Endothelial cell of umbilical vein (primary cell): ENCODE results near the gene NQO1. TPM values are rescaled to one million over a fixed set of nuclear protein-coding genes. Genes with fewer than 3 reads are reported as not detected.

Experiments
- BruUV-seq: library from RNA; stranded (reverse); fragments of 400-500 nt; replicated peaks from 2 replicates; lab custom pipeline; 2021; lab: Mats Ljungman, UMichigan
- CTCF ChIA-PET: fragments of 300-600, 350-600 bp; sonication (Branson Sonifier 250); formaldehyde crosslinking; loops from one replicate; lab custom pipeline; 2021; ENCODE audit warnings: antibody characterized with exemption, inconsistent platforms; lab: Charles Lee
- POLR2A ChIA-PET: fragments of 300-600, 350-600 bp; sonication (Branson Sonifier 250); formaldehyde crosslinking; loops from one replicate; lab custom pipeline; 2021; ENCODE audit warnings: antibody characterized with exemption, inconsistent platforms; lab: Charles Lee
- DNase-seq: peaks from one replicate; pipeline ENCODE4 v3.0.0-alpha.2; 2011; ENCODE audit warnings: low read depth, low spot score
- FAIRE-seq: peaks from 2 replicates; lab custom pipeline; 2011; peaks lifted over from hg19 to GRCh38; lab: Jason Lieb, UNC
- H2AFZ ChIP-seq: 2 replicates; pipeline ENCODE4 v1.6.0; 2012; ENCODE audit warnings: low read depth, low read length, control low read depth, inconsistent platforms
- H3K27ac ChIP-seq: 2 replicates; pipeline ENCODE4 v1.5.1; 2011; ENCODE audit warnings: low read depth, mild to moderate bottlenecking, control low read depth, low read length, moderate library complexity; ENCODE audit not compliant: insufficient read depth
- H3K27me3 ChIP-seq, 2 experiments: 2 replicates each; pipeline versions ENCODE4 v1.6.0 to v1.6.1; 2011; ENCODE audit warnings: low read length in 2 of 2, mixed read lengths in 1 of 2; ENCODE audit not compliant: control insufficient read depth in 2 of 2, insufficient read depth in 2 of 2
- H3K36me3 ChIP-seq, 2 experiments: 2 replicates in 1 of 2; 3 replicates in 1 of 2; pipeline ENCODE4 v1.5.1; 2011; ENCODE audit warnings: low read length in 2 of 2, mild to moderate bottlenecking in 1 of 2, moderate library complexity in 1 of 2; ENCODE audit not compliant: control insufficient read depth in 2 of 2, insufficient read depth in 2 of 2; ENCODE audit errors: extremely low read depth in 1 of 2
- H3K4me1 ChIP-seq: 3 replicates; pipeline ENCODE4 v1.5.1; 2011; ENCODE audit warnings: mild to moderate bottlenecking, low read length; ENCODE audit not compliant: control insufficient read depth, insufficient read depth; ENCODE audit errors: extremely low read depth
- H3K4me2 ChIP-seq: 2 replicates; pipeline ENCODE4 v1.6.1; 2011; ENCODE audit warnings: low read length, control low read depth, mixed read lengths; ENCODE audit not compliant: insufficient read depth
- H3K4me3 ChIP-seq, 3 experiments: fragments of 200-600 bp in 1 of 3; sonication (generic), shearing (Covaris generic) in 1 of 3; replicated peaks in 1 of 3; 2 replicates each; pipeline ENCODE4 v1.5.1; 2011 to 2016; ENCODE audit warnings: control low read depth in 3 of 3, low read length in 3 of 3, mild to moderate bottlenecking in 2 of 3, inconsistent platforms in 1 of 3, low read depth in 1 of 3, moderate library complexity in 1 of 3; ENCODE audit not compliant: insufficient read depth in 1 of 3
- H3K79me2 ChIP-seq: 2 replicates; pipeline ENCODE4 v1.6.0; 2012; ENCODE audit warnings: low read length, inconsistent platforms; ENCODE audit not compliant: control insufficient read depth, insufficient read depth
- H3K9ac ChIP-seq: replicated peaks from 2 replicates; pipeline ENCODE3; 2011; ENCODE audit warnings: low read length, control low read depth; ENCODE audit not compliant: insufficient read depth; ENCODE audit errors: extremely low read depth
- H3K9me1 ChIP-seq: replicated peaks from 3 replicates; pipeline ENCODE4 v1.6.0; 2011; ENCODE audit warnings: mild to moderate bottlenecking, low read length; ENCODE audit not compliant: control insufficient read depth, insufficient read depth; ENCODE audit errors: extremely low read depth
- H3K9me3 ChIP-seq: replicated peaks from 2 replicates; pipeline ENCODE4 v1.5.1; 2012; ENCODE audit warnings: low read length, inconsistent platforms; ENCODE audit not compliant: control insufficient read depth, insufficient read depth
- H4K20me1 ChIP-seq: replicated peaks from 2 replicates; pipeline ENCODE3; 2011; ENCODE audit warnings: mild to moderate bottlenecking, low read length; ENCODE audit not compliant: control insufficient read depth, insufficient read depth; ENCODE audit errors: extremely low read depth
- CTCF ChIP-seq, 2 donors: IDR thresholded peaks; 1 replicate in 1 of 2; 2 replicates in 1 of 2; pipeline ENCODE4 v1.5.1; 2011; ENCODE audit warnings: low read length in 2 of 2, mild to moderate bottlenecking in 2 of 2, moderate library complexity in 2 of 2, control low read depth in 1 of 2, inconsistent platforms in 1 of 2, low read depth in 1 of 2; ENCODE audit not compliant: insufficient read depth in 1 of 2; ENCODE audit errors: extremely low read depth in 1 of 2
- FOS ChIP-seq: IDR thresholded peaks from 2 replicates; pipeline ENCODE4 v1.6.1; 2011; ENCODE audit warnings: mild to moderate bottlenecking, low read length, moderate library complexity, borderline replicate concordance; ENCODE audit not compliant: insufficient read depth
- GATA2 ChIP-seq: IDR thresholded peaks from 2 replicates; pipeline ENCODE4 v1.7.0; 2011; ENCODE audit warnings: low read depth, mild to moderate bottlenecking, moderate library complexity, mixed read lengths, low read length; ENCODE audit not compliant: insufficient read length, insufficient read depth
- JUN ChIP-seq: IDR thresholded peaks from 2 replicates; pipeline ENCODE4 v1.6.1; 2011; ENCODE audit warnings: borderline replicate concordance, low read depth; ENCODE audit not compliant: insufficient read length, insufficient read depth
- MAX ChIP-seq: IDR thresholded peaks from 2 replicates; pipeline ENCODE4 v1.6.1; 2011; ENCODE audit not compliant: insufficient read depth, insufficient read length
- MYC ChIP-seq: IDR thresholded peaks from one replicate; pipeline ENCODE4 v1.6.1; 2011; ENCODE audit warnings: mild to moderate bottlenecking, low read depth, low read length
- POLR2AphosphoS5 ChIP-seq: IDR thresholded peaks from 2 replicates; pipeline ENCODE4 v1.6.1; 2012; ENCODE audit warnings: low read depth, mild to moderate bottlenecking, control low read depth, low read length, moderate library complexity; ENCODE audit not compliant: insufficient read depth
- dilution Hi-C: fragments of 300-500 bp; cut with MboI; formaldehyde crosslinking; loops from one replicate; pipeline ENCODE4 v1.15.0; 2019; ENCODE audit warnings: low sequenced_read_pairs; ENCODE audit not compliant: extremely low pct_ligation_motif_present
- intact Hi-C: fragments of 100-400 bp; cut with micrococcal nuclease; formaldehyde crosslinking; loops from one replicate; pipeline ENCODE4 v1.10.0; 2022
- polyA plus RNA-seq, 4 experiments: library from polyadenylated mRNA; depleted of rRNA in 3 of 4; stranded (reverse) in 3 of 4; unstranded in 1 of 4; fragments of >200 nt; gene quantifications; 2 replicates each; pipeline versions ENCODE4 v1.2.1 to v1.2.3, GENCODE V29; 2011 to 2012; ENCODE audit warnings: missing spikeins in 1 of 4
- total RNA-seq: library from RNA; stranded (reverse); gene quantifications from 2 replicates; pipeline ENCODE4 v1.2.3, GENCODE V29; 2021

The NQO1 gene
- total and polyA plus RNA-seq, 2 donors (not counting 3 experiments of a cell fraction or from before 2014, with no cell fraction given), result 257 to 345 TPM

GRCh38 chr16:69693916-69694315 lies 32.4 kb downstream of the NQO1 start:
- no peak for TF ChIP-seq POLR2AphosphoS5
- no peak for TF ChIP-seq MYC
- no peak for TF ChIP-seq FOS
- TF ChIP-seq JUN, result no peak
- TF ChIP-seq CTCF (IDR thresholded peaks at IDR 0.05; ENCODE audit: extremely low read depth in 1 of 2, insufficient read depth in 1 of 2, low read depth in 1 of 2, low read length in 2 of 2), result no peak
- TF ChIP-seq GATA2, result no peak
- TF ChIP-seq MAX, result no peak
- Histone ChIP-seq H2AFZ (no peak overlapping the region), H3K4me2 (no peak overlapping the region), H3K9me1 (no peaks in the 10 kb centered on the region), H3K4me1 (no peaks in the 10 kb centered on the region), H3K27ac (no peak overlapping the region), H3K4me3 (no peak overlapping the region), H3K79me2 (no peaks in the 10 kb centered on the region), H3K9ac (no peak overlapping the region), H3K36me3 (peaks cover 29 to 30% of the 10 kb centered on the region in 2 experiments), H3K27me3 (no peaks in the 10 kb centered on the region), H4K20me1 (no peaks in the 10 kb centered on the region), H3K9me3 (no peaks in the 10 kb centered on the region)
- DNase-seq, result no peak
- intact Hi-C loops (no loop called here), dilution Hi-C loops (no loop called here)
- CTCF ChIA-PET, result no interaction called here
- POLR2A ChIA-PET, result no interaction called here
- no peak for FAIRE-seq
- no TSS peak for BruUV-seq
